ENCODE data around the gene GANAB.

DNA sequence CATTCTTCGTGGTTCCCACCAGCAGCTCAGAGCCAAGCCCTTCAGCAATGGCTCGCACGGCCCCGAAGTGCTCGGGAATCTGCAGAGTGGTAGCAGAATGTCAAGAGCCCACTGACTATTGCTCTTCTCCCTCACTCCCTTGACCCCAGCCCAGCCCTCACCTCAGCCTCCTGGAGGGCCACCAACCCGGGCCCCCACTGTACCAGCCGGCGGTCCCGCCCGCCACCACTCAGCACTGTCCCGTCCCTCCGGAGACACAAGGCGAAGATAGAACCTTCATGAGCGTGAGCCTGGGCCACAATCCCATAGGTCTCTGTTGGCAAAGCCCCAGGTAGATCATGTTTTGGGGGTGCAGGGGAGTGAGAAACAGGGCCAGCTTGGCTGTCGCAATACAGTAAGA, 40.5 kb downstream of the GANAB start:
- TF ChIP-seq, protein P1, sequence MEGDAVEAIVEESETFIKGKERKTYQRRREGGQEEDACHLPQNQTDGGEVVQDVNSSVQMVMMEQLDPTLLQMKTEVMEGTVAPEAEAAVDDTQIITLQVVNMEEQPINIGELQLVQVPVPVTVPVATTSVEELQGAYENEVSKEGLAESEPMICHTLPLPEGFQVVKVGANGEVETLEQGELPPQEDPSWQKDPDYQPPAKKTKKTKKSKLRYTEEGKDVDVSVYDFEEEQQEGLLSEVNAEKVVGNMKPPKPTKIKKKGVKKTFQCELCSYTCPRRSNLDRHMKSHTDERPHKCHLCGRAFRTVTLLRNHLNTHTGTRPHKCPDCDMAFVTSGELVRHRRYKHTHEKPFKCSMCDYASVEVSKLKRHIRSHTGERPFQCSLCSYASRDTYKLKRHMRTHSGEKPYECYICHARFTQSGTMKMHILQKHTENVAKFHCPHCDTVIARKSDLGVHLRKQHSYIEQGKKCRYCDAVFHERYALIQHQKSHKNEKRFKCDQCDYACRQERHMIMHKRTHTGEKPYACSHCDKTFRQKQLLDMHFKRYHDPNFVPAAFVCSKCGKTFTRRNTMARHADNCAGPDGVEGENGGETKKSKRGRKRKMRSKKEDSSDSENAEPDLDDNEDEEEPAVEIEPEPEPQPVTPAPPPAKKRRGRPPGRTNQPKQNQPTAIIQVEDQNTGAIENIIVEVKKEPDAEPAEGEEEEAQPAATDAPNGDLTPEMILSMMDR (conservative IDR thresholded peaks at IDR 0.05; ENCODE audit: low read depth in 2 of 2) = no peak
- TF ChIP-seq CREB1 (CRISPR knock-in tag; IDR thresholded peaks at IDR 0.05; ENCODE audit: low read depth) (no peak), EZH2 (IDR thresholded peaks at IDR 0.05; ENCODE audit: low read depth, unreplicated experiment) (no peak), ZNF114 (CRISPR knock-in tag; IDR thresholded peaks at IDR 0.05) (no peak), POLR2AphosphoS5 (IDR thresholded peaks at IDR 0.05; ENCODE audit: low read depth) (no peak), NANOG (IDR thresholded peaks at IDR 0.05; ENCODE audit: borderline replicate concordance) (no peak), EZH2phosphoT487 (IDR thresholded peaks at IDR 0.05; ENCODE audit: unreplicated experiment) (no peak), JUNB (IDR thresholded peaks at IDR 0.05; ENCODE audit: unreplicated experiment) (no peak), STAT1 (IDR thresholded peaks at IDR 0.05; ENCODE audit: unreplicated experiment) (no peak)
- TF ChIP-seq, protein P2, sequence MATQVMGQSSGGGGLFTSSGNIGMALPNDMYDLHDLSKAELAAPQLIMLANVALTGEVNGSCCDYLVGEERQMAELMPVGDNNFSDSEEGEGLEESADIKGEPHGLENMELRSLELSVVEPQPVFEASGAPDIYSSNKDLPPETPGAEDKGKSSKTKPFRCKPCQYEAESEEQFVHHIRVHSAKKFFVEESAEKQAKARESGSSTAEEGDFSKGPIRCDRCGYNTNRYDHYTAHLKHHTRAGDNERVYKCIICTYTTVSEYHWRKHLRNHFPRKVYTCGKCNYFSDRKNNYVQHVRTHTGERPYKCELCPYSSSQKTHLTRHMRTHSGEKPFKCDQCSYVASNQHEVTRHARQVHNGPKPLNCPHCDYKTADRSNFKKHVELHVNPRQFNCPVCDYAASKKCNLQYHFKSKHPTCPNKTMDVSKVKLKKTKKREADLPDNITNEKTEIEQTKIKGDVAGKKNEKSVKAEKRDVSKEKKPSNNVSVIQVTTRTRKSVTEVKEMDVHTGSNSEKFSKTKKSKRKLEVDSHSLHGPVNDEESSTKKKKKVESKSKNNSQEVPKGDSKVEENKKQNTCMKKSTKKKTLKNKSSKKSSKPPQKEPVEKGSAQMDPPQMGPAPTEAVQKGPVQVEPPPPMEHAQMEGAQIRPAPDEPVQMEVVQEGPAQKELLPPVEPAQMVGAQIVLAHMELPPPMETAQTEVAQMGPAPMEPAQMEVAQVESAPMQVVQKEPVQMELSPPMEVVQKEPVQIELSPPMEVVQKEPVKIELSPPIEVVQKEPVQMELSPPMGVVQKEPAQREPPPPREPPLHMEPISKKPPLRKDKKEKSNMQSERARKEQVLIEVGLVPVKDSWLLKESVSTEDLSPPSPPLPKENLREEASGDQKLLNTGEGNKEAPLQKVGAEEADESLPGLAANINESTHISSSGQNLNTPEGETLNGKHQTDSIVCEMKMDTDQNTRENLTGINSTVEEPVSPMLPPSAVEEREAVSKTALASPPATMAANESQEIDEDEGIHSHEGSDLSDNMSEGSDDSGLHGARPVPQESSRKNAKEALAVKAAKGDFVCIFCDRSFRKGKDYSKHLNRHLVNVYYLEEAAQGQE (IDR thresholded peaks at IDR 0.05; ENCODE audit: unreplicated experiment) = no peak

All from GM23338 (cell line).